Measurements from ENCODE around the gene CASR. TPM values are rescaled to one million over a fixed set of nuclear protein-coding genes. Genes with fewer than 3 reads are reported as not detected.
A peak's percentile ranks its signal among the peaks of the same experiment; 100 is the strongest.
"Not testable (repeated sequence)": the region's sequence is repeated elsewhere in the genome, so short reads cannot be mapped to it uniquely, and the experiment has no call there.

CASR gene
- polyA plus RNA-seq (ENCODE audit: insufficient read length in 4 of 4): 10 to 100 TPM; 21.9 to 29.6 (median 27.3) TPM

DNA sequence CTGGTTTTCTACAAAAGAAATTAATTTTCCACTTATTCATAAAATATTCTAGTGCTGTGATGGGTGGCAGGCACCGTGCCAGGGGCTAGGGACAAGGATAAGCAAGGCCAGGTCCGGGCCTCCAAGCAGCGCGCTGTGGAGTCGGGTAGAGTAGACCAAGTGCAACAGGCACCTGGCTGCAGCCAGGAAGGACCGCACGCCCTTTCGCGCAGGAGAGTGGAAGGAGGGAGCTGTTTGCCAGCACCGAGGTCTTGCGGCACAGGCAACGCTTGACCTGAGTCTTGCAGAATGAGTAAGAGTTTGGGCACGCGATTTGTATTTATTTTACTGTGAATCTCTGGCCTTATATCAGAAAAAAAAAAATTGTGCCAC lies at the start of gene CASR:
CASR (plus strand) TSS at position 148 of the 372 bp plus-strand sequence. CDS start 70,522 bp downstream, outside the sequence.
- peak in 1 of 4 donors; percentile 23 for DNase-seq (ENCODE audit: low read depth in 4 of 4, low spot score in 3 of 4)

GRCh38 chr3:122146466-122146865 lies 37.0 kb upstream of the CASR start:
- no peak for DNase-seq (ENCODE audit: low read depth in 4 of 4, low spot score in 3 of 4)

GRCh38 chr3:122148941-122149627 lies 34.4 kb upstream of the CASR start:
- DNase-seq (ENCODE audit: low read depth in 4 of 4, low spot score in 3 of 4): no peak

- no peak for DNase-seq (ENCODE audit: low read depth in 4 of 4, low spot score in 3 of 4)
Observed at GRCh38 chr3:122151480-122151879, 32.0 kb upstream of the CASR start.

GRCh38 chr3:122164983-122165382 lies 18.5 kb upstream of the CASR start:
- not testable (repeated sequence) for DNase-seq (ENCODE audit: low read depth in 4 of 4, low spot score in 3 of 4)

- DNase-seq (ENCODE audit: low read depth in 4 of 4, low spot score in 3 of 4): no peak
Observed at GRCh38 chr3:122167630-122168029, 15.8 kb upstream of the CASR start.

DNA sequence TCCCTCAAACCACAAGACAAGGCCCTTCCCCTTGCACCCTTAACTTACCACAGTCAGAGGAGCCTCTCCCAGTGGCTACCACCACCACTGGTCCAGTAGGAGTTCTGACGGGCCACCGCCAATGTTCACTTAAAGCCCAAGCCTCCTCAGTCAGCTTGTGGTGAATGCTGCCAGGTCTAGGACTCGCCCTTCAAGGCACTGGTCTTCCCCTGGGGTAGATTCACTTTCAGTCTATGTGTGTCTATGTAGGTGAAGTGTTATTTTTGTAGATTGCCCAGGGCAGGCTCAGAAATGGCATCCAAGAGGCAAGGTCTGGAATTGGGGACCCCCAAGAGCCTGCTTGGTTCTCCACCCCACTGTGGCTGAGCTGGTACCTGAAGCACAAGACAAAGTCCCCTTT lies 15.4 kb upstream of the CASR start:
- DNase-seq (ENCODE audit: low read depth in 4 of 4, low spot score in 3 of 4): no peak

DNA sequence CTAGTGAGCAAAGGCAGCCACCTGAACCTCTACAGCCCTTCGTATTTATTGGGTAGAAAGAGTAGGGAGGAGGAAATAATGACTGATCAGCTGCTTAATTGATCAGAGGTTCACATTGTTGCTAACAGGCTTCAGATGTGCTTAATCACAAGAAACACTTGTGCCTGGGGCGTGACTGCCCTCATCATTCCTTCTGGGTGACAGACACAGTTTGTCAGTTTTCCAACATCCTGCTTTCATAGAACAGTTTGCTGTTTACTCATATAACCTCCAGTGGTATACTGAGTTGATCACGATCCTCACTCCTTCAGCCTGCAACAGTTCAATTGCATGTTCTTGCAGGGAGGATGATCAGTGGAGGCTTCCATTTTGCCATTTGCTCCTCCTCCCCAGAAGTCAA lies 13.6 kb upstream of the CASR start:
- no peak for DNase-seq (ENCODE audit: low read depth in 4 of 4, low spot score in 3 of 4)

GRCh38 chr3:122171361-122171760 lies 12.1 kb upstream of the CASR start:
- not testable (repeated sequence) for DNase-seq (ENCODE audit: low read depth in 4 of 4, low spot score in 3 of 4)

- DNase-seq (ENCODE audit: low read depth in 4 of 4, low spot score in 3 of 4): no peak
Observed at GRCh38 chr3:122178711-122179110, 4.8 kb upstream of the CASR start.

- no peak for DNase-seq (ENCODE audit: low read depth in 4 of 4, low spot score in 3 of 4)
Observed at GRCh38 chr3:122183893-122184590, 574 bp downstream of the CASR start.

- DNase-seq (ENCODE audit: low read depth in 4 of 4, low spot score in 3 of 4): no peak
Observed at GRCh38 chr3:122184591-122184929, 1.1 kb downstream of the CASR start.

DNA sequence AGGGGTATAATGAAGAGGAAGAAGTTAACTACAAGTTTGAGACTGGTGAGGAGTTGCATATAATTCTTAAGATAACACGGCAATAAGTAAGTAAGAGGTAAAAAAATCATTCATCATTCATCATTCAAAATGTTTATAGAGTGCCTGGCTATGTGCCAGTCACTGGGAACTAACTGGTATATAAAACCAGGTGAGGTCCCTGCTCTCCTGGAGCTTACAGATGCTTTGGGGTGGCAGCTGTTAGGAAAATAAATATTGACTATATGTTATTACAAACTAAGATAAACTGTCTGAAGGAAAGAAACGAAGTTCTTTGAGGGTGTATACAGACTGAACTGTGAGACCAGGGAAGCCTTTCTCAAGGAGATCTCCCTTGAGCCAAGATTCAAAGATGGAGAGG lies 2.9 kb downstream of the CASR start:
- no peak for DNase-seq (ENCODE audit: low read depth in 4 of 4, low spot score in 3 of 4)

DNA sequence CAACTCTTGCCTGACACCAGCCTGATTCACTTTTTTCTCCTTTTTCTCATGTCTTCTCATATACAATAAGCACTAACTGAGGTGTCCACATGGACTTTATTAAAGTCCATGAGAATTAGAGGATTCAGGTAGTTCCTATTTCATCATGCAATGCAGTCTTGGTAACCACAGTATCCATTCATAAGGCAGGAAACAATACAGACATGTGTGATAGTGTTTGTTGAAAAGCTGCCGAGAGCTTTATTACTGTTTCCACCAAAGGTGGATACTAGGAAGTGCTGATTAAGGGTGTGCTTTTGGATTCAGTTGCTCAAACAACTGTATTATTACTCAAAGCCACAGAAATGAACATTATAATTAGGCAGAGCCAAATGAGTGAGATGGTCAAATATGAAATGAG lies 5.3 kb downstream of the CASR start:
- no peak for DNase-seq (ENCODE audit: low read depth in 4 of 4, low spot score in 3 of 4)

GRCh38 chr3:122189357-122189756 lies 5.9 kb downstream of the CASR start:
- DNase-seq (ENCODE audit: low read depth in 4 of 4, low spot score in 3 of 4): no peak

- no peak for DNase-seq (ENCODE audit: low read depth in 4 of 4, low spot score in 3 of 4)
Observed at GRCh38 chr3:122190525-122190924, 7.1 kb downstream of the CASR start.

DNA sequence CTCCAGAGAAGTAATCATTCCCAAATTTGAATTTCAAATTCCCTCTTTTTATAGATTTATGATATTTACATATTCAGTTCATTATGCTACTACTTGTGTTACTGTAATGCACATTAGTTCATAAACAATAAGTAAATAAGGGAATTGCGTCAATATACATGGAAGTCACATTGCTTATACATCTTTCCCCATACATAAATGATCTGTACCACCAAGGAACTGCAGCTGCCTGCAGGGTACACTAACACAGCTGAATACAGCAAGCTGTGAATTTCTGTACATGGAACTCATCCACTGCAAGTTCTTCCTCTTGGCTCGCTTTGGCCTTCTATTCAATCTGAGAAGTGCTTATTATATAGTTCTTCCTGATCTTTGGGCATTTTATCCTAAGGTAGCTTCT lies 15.5 kb downstream of the CASR start:
- DNase-seq (ENCODE audit: low read depth in 4 of 4, low spot score in 3 of 4): no peak

- DNase-seq (ENCODE audit: low read depth in 4 of 4, low spot score in 3 of 4): no peak
Observed at GRCh38 chr3:122199552-122199951, 16.1 kb downstream of the CASR start.

DNA sequence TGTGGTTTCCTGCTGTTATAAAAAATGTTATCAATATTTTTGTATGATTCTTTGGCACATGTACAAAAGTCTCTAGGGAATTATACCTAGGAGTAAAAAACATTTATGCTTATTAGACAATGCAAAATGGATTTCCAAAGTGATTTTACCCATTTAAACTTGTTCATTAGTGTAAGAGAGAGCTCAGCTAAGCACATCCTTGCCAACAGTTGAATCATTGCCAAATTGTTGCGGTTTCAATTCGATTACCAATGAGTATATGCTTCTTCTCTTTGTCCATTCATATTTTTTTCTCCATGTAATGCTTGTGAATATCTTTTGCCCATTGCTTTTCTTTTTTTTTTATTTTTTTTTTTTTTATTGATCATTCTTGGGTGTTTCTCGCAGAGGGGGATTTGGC lies 17.2 kb downstream of the CASR start:
- DNase-seq (ENCODE audit: low read depth in 4 of 4, low spot score in 3 of 4): no peak

GRCh38 chr3:122201476-122201875 lies 18.0 kb downstream of the CASR start:
- not testable (repeated sequence) for DNase-seq (ENCODE audit: low read depth in 4 of 4, low spot score in 3 of 4)

DNA sequence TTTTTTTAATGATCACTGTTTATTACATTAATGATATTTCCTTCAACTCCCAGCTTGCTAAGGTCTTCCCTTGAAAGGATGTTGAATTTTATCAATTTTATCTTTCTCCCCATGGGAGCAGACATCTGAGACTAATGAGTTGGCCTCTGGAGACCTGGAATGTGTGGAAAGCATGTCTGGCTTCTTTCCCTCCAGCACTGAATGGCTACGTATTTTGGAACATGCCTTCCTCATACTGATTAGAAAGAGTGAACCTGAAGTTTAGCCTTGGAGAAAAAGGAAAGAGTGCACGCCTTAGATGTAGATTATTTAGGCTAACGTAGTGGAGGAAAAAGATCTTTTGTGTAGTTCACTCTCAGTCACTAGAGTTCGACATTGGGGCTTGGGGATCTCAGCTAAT lies 25.1 kb downstream of the CASR start:
- no peak for DNase-seq (ENCODE audit: low read depth in 4 of 4, low spot score in 3 of 4)

DNA sequence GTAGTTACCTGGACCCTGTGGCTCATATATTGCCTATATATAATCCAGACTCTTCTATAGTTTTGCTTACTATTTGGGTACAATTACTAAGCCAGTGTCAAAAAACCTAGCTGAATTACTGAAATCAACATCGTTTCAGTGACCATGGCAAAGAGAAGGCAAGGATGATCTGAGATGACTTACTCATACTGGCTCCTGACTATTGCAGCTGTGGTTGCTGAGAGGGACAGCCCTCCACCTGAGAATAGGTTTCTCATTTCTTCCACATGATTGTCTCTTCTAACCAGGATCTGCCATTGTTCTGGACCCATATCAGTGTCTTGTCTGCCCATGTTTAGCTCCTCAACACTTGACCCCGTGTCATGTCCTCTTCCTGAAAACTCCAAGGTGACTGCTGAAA lies 30.2 kb downstream of the CASR start:
- DNase-seq (ENCODE audit: low read depth in 4 of 4, low spot score in 3 of 4): no peak
